Stromal cell of bone marrow (primary cell): ENCODE data around the gene SEPTIN8.

Source experiments
- DNase-seq: peaks from one replicate; pipeline ENCODE4 v3.0.0-alpha.2; 2012; ENCODE audit warnings: low read depth

Gene SEPTIN8

GRCh38 chr5:132747616-132748440, 29.2 kb downstream of the SEPTIN8 start:
- no peak for DNase-seq

- DNase-seq, result no peak
Measured at GRCh38 chr5:132746954-132747615, 30.0 kb downstream of the SEPTIN8 start, which contains the start of gene CCNI2. Gene CCNI2, plus strand, starts transcription at chr5:132747426. Its CDS starts 70 bp downstream, at chr5:132747496.

- DNase-seq, result no peak
Measured at GRCh38 chr5:132746592-132746953, 30.5 kb downstream of the SEPTIN8 start.

GRCh38 chr5:132744659-132745058, 32.4 kb downstream of the SEPTIN8 start:
- DNase-seq, result no peak

- no peak for DNase-seq
Measured at GRCh38 chr5:132742626-132743025, 34.4 kb downstream of the SEPTIN8 start.

- no peak for DNase-seq
Measured at GRCh38 chr5:132742158-132742557, 34.9 kb downstream of the SEPTIN8 start.

- DNase-seq, result no peak
Measured at GRCh38 chr5:132739232-132739631, 37.8 kb downstream of the SEPTIN8 start.

GRCh38 chr5:132737982-132738681, 38.9 kb downstream of the SEPTIN8 start:
- no peak for DNase-seq

- peak; percentile 90 for DNase-seq
Measured at GRCh38 chr5:132736853-132737833, 39.9 kb downstream of the SEPTIN8 start, which contains the start of gene KIF3A. Gene KIF3A, minus strand, starts transcription at chr5:132737546. Its CDS starts 127 bp downstream, at chr5:132737419.

GRCh38 chr5:132734687-132735086, 42.4 kb downstream of the SEPTIN8 start:
- DNase-seq, result no peak

GRCh38 chr5:132733499-132734148, 43.4 kb downstream of the SEPTIN8 start:
- no peak for DNase-seq

- DNase-seq, result no peak
Measured at GRCh38 chr5:132729896-132730295, 47.1 kb downstream of the SEPTIN8 start.

GRCh38 chr5:132725745-132726144, 51.3 kb downstream of the SEPTIN8 start:
- no peak for DNase-seq

- no peak for DNase-seq
Measured at GRCh38 chr5:132718544-132719312, 58.3 kb downstream of the SEPTIN8 start.

- DNase-seq, result no peak
Measured at GRCh38 chr5:132714456-132715307, 62.4 kb downstream of the SEPTIN8 start.

GRCh38 chr5:132708645-132709044, 68.4 kb downstream of the SEPTIN8 start:
- no peak for DNase-seq

- DNase-seq, result no peak
Measured at GRCh38 chr5:132704875-132705274, 72.2 kb downstream of the SEPTIN8 start.
